OCI-LY7 (cell line): ENCODE data around the gene KCNQ1. TPM values are rescaled to one million over a fixed set of nuclear protein-coding genes. Genes with fewer than 3 reads are reported as not detected.

Experiments used
- BruUV-seq: library from RNA; stranded (reverse); fragments of 400-500 nt; replicated peaks from 2 replicates; lab custom pipeline; 2021; lab: Mats Ljungman, UMichigan
- CTCF ChIA-PET: fragments of 300-600 bp; sonication (Branson Sonifier 250); formaldehyde crosslinking; loops from one replicate; lab custom pipeline; 2022; ENCODE audit warnings: antibody characterized with exemption; ENCODE audit not compliant: unreplicated experiment; lab: Charles Lee
- POLR2A ChIA-PET: fragments of 300-600 bp; sonication (Branson Sonifier 250); formaldehyde crosslinking; loops from one replicate; lab custom pipeline; 2022; ENCODE audit warnings: antibody characterized with exemption; lab: Charles Lee
- DNase-seq: peaks from one replicate; pipeline ENCODE4 v3.0.0-alpha.2; 2015; ENCODE audit warnings: low spot score
- H2AFZ ChIP-seq: fragments of 200-600 bp; sonication (generic), shearing (Covaris generic); 2 replicates; pipeline ENCODE4 v1.6.1; 2014; ENCODE audit warnings: mild to moderate bottlenecking, antibody characterized with exemption, low read length, moderate library complexity
- H3K27ac ChIP-seq: fragments of 200-600 bp; sonication (generic); 2 replicates; pipeline ENCODE4 v1.5.1; 2014; ENCODE audit warnings: mixed run types, low read depth, mild to moderate bottlenecking, moderate library complexity, low read length, inconsistent platforms; ENCODE audit not compliant: poor library complexity, severe bottlenecking
- H3K36me3 ChIP-seq: fragments of 200-600 bp; sonication (generic); 2 replicates; pipeline ENCODE4 v1.6.1; 2014; ENCODE audit warnings: mild to moderate bottlenecking, antibody characterized with exemption, low read length, moderate library complexity, mixed read lengths; ENCODE audit not compliant: insufficient read depth
- H3K4me1 ChIP-seq: fragments of 200-600 bp; sonication (generic); 2 replicates; pipeline ENCODE4 v1.5.1; 2014; ENCODE audit warnings: mild to moderate bottlenecking, low read length; ENCODE audit not compliant: insufficient read depth, poor library complexity, severe bottlenecking
- H3K4me2 ChIP-seq: fragments of 200-600 bp; sonication (generic); 2 replicates; pipeline ENCODE4 v1.6.1; 2014; ENCODE audit warnings: mild to moderate bottlenecking, low read length
- H3K4me3 ChIP-seq: fragments of 200-600 bp; sonication (generic); 2 replicates; pipeline ENCODE4 v1.5.1; 2014; ENCODE audit warnings: mild to moderate bottlenecking, low read depth, low read length; ENCODE audit not compliant: poor library complexity, severe bottlenecking
- H3K79me2 ChIP-seq: fragments of 200-600 bp; sonication (generic); 2 replicates; pipeline ENCODE4 v1.6.1; 2016; ENCODE audit warnings: low read depth, mild to moderate bottlenecking, low read length, moderate library complexity, mixed read lengths; ENCODE audit not compliant: insufficient read depth
- H3K9me2 ChIP-seq: fragments of 200-600 bp; sonication (generic); 2 replicates; pipeline ENCODE4 v1.6.1; 2016; ENCODE audit warnings: mild to moderate bottlenecking, low read length, mixed read lengths; ENCODE audit not compliant: insufficient read depth
- H3K9me3 ChIP-seq: fragments of 200-600 bp; sonication (generic); 2 replicates; pipeline ENCODE4 v1.6.1; 2014; ENCODE audit warnings: mild to moderate bottlenecking, mixed run types, low read length, mixed read lengths
- H4K20me1 ChIP-seq: fragments of 200-600 bp; sonication (generic); 2 replicates; pipeline ENCODE4 v1.6.1; 2014; ENCODE audit warnings: mild to moderate bottlenecking, antibody characterized with exemption, low read length, moderate library complexity, mixed read lengths; ENCODE audit not compliant: insufficient read depth
- EZH2phosphoT487 ChIP-seq: fragments of 200-600 bp; sonication (generic); IDR thresholded peaks from 2 replicates; pipeline ENCODE4 v1.6.1; 2018; ENCODE audit warnings: low read depth, borderline replicate concordance, mild to moderate bottlenecking, mixed run types, antibody characterized with exemption, low read length, moderate library complexity, mixed read lengths
- intact Hi-C: fragments of 100-400 bp; cut with micrococcal nuclease; formaldehyde crosslinking; loops from one replicate; pipeline ENCODE4 v1.10.0; 2022; ENCODE audit not compliant: unreplicated experiment
- total RNA-seq, 2 experiments: library from RNA; depleted of rRNA in 1 of 2; stranded (reverse); fragments of >200 nt in 1 of 2; shearing (Covaris generic) in 1 of 2; gene quantifications; 2 replicates each; pipeline ENCODE4 v1.2.3, GENCODE V29; 2014 to 2022
- TF ChIP-seq, protein P1 (sequence below): fragments of 200-600 bp; sonication (generic); conservative IDR thresholded peaks from 2 replicates; pipeline ENCODE4 v1.5.1; 2014; ENCODE audit warnings: mild to moderate bottlenecking, antibody characterized with exemption, low read length, moderate library complexity, mixed read lengths

The KCNQ1 gene
- total RNA-seq, 2 experiments from 2014 or later, result 0.22 to 1.3 TPM

GRCh38 chr11:2530131-2530854, 85.5 kb downstream of the KCNQ1 start:
- intact Hi-C loops, result loop anchor here (2.0 to 5.0 kb wide), 3 partner anchors 223 to 562 kb away; no protein-coding TSS in a partner anchor

GRCh38 chr11:2530855-2531200, 86.0 kb downstream of the KCNQ1 start:
- Histone ChIP-seq H4K20me1 (no peaks in the 10 kb centered on the region), H3K4me2 (no peak overlapping the region), H3K79me2 (no peaks in the 10 kb centered on the region), H3K9me3 (no peaks in the 10 kb centered on the region), H3K27ac (no peak overlapping the region), H3K36me3 (no peaks in the 10 kb centered on the region), H3K4me3 (no peak overlapping the region), H2AFZ (no peak overlapping the region), H3K4me1 (peaks cover 17% of the 10 kb centered on the region), H3K9me2 (no peaks in the 10 kb centered on the region)
- BruUV-seq, result no TSS peak
- TF ChIP-seq EZH2phosphoT487, result no peak
- TF ChIP-seq, protein P1, sequence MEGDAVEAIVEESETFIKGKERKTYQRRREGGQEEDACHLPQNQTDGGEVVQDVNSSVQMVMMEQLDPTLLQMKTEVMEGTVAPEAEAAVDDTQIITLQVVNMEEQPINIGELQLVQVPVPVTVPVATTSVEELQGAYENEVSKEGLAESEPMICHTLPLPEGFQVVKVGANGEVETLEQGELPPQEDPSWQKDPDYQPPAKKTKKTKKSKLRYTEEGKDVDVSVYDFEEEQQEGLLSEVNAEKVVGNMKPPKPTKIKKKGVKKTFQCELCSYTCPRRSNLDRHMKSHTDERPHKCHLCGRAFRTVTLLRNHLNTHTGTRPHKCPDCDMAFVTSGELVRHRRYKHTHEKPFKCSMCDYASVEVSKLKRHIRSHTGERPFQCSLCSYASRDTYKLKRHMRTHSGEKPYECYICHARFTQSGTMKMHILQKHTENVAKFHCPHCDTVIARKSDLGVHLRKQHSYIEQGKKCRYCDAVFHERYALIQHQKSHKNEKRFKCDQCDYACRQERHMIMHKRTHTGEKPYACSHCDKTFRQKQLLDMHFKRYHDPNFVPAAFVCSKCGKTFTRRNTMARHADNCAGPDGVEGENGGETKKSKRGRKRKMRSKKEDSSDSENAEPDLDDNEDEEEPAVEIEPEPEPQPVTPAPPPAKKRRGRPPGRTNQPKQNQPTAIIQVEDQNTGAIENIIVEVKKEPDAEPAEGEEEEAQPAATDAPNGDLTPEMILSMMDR, result no peak
- DNase-seq, result no peak
- CTCF ChIA-PET, result no interaction called here
- POLR2A ChIA-PET, result interaction anchor here (0.6 kb wide), 1 partner anchor 71 kb away, joined by 3 read pairs; no protein-coding TSS in a partner anchor
- intact Hi-C loops, result loop anchor here (1.0 to 5.0 kb wide), 4 partner anchors 103 to 561 kb away; no protein-coding TSS in a partner anchor

More at GRCh38 chr11:2530131-2530854, 85.5 kb downstream of the KCNQ1 start:
- CTCF ChIA-PET, result no interaction called here
- H3K9me3 ChIP-seq, result no peaks in the 10 kb centered on the region
- DNase-seq, result no peak
- BruUV-seq, result no TSS peak
- no peak overlapping the region for H3K4me3 ChIP-seq
- peaks cover 17% of the 10 kb centered on the region for H3K4me1 ChIP-seq
- POLR2A ChIA-PET, result no interaction called here
- H3K9me2 ChIP-seq, result no peaks in the 10 kb centered on the region
- H4K20me1 ChIP-seq, result no peaks in the 10 kb centered on the region
- TF ChIP-seq, protein P1, result no peak
- TF ChIP-seq EZH2phosphoT487, result no peak
- no peak overlapping the region for H2AFZ ChIP-seq
- H3K4me2 ChIP-seq, result no peak overlapping the region
- H3K27ac ChIP-seq, result no peak overlapping the region
- no peaks in the 10 kb centered on the region for H3K36me3 ChIP-seq
- no peaks in the 10 kb centered on the region for H3K79me2 ChIP-seq
